Astrocyte of the spinal cord (primary cell): Measurements from ENCODE around the gene FOXO1.
A peak's percentile ranks its signal among the peaks of the same experiment; 100 is the strongest.

ENCODE experiments used
- DNase-seq: peaks from one replicate; pipeline ENCODE4 v3.0.0; 2011; ENCODE audit warnings: low read depth, low spot score
- H3K4me3 ChIP-seq: 2 replicates; pipeline ENCODE4 v1.5.1; 2011; ENCODE audit warnings: low read depth, mild to moderate bottlenecking, low read length, moderate library complexity
- in situ Hi-C: cut with HindIII; loops from 2 replicates; pipeline ENCODE4 v1.10.0; 2017; ENCODE audit warnings: low sequenced_read_pairs
- TF ChIP-seq, protein P1 (sequence below): IDR thresholded peaks from 2 replicates; pipeline ENCODE4 v1.5.1; 2012; ENCODE audit warnings: low read depth, mild to moderate bottlenecking, low read length, inconsistent platforms

The FOXO1 gene

DNA sequence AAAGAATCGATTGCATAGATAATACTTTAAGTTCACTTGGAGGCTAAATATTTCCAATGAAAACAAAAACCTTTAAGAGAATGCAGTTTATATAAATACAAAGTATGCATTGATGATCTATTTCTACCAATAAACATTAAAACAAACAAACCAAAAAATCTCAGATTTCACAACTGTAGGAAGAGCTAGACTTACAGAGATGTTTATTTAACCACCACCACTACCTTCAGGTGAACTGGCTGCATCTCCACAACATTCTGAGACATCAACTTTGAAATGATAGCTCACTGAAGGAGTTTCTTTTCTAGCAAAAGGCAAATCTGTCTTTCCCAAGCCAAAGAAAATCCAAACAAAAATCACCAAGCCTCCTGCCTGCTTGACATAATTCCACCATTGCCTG, 44.2 kb downstream of the FOXO1 start:
- no peak overlapping the region for H3K4me3 ChIP-seq
- DNase-seq = no peak
- in situ Hi-C loops = no loop called here
- TF ChIP-seq, protein P1, sequence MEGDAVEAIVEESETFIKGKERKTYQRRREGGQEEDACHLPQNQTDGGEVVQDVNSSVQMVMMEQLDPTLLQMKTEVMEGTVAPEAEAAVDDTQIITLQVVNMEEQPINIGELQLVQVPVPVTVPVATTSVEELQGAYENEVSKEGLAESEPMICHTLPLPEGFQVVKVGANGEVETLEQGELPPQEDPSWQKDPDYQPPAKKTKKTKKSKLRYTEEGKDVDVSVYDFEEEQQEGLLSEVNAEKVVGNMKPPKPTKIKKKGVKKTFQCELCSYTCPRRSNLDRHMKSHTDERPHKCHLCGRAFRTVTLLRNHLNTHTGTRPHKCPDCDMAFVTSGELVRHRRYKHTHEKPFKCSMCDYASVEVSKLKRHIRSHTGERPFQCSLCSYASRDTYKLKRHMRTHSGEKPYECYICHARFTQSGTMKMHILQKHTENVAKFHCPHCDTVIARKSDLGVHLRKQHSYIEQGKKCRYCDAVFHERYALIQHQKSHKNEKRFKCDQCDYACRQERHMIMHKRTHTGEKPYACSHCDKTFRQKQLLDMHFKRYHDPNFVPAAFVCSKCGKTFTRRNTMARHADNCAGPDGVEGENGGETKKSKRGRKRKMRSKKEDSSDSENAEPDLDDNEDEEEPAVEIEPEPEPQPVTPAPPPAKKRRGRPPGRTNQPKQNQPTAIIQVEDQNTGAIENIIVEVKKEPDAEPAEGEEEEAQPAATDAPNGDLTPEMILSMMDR = no peak

DNA sequence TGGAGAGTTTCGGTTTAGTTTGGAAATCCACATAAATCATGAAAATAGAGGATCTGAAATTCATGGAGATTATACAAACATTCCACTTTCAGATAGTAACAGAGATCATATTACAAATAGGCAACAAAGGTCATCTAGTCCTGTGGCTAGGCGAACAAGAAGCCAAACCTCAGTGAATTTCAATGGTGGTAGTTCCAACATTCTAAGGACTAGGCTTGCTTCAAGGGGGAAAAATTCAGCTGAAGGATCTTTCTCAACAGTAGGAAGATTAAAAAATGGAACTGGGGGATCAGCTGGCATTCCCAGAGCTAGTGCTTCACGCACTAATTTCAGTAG, 47.0 kb downstream of the FOXO1 start:
- TF ChIP-seq, protein P1 = no peak
- DNase-seq = peak; percentile 15
- no peak overlapping the region for H3K4me3 ChIP-seq
- in situ Hi-C loops = no loop called here

DNA sequence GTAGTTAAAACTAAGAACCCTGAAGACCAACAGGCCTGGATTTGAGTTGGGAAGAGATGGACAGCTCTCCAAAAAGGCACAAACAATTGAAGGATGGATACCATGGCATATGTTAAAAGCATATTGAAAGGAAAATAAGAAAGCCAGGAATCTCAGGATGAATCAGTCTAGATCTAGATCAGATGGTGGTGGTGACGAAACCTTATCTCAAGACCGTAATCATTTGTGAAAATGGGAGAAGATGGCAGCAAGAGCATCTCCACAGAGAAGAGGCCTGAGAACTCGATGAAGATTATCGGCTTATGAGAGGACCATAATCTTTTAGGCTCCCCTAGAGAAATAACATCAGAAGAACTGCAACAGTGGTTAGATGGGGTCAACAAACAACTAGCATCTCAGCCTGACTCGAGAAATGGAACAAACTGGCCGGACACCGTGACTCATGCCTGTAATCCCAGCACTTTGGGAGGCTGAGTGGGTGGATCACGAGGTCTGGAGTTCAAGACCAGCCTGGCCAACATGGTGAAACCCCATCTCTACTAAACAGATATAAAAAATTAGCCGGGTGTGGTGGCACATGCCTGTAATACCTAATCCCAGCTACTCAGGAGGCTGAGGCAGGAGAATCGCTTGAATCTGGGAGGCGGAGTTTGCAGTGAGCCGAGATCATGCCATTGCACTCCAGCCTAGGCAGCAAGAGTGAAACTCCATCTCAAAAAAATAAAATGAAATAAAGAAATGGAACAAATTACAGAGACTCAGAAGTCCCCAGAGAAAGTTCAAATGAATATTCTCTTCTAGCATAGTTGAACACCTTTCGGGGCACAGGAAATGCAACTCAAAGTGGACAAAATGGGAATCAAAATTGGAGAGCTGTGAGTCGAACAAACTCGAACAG, 47.6 kb downstream of the FOXO1 start:
- in situ Hi-C loops = no loop called here
- TF ChIP-seq, protein P1 = no peak
- no peak for DNase-seq
- no peak overlapping the region for H3K4me3 ChIP-seq

DNA sequence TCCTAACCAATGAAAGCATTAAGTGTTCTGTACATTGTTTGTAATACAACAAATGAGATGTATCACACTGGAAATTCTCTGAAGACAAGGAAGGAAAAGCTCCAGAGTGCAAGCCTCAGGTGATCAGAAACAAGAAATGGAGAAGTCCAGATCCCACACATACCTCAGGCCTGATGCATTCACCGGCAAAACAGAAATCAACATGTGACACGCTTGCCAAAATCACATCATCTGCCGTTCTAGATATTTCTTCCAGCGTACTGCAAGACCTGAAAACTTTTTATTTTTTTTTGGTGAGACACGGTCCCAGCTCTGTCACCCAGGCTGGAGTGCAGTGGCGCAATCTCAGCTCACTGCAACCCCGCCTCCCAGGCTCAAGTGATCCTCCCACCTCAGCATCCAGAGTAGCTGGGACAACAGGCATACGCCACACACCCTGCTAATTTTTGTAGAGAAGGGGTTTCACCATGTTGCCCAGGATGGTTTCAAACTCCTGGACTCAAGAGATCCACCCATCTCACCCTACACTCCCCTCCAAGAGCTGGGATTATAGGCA, 48.6 kb downstream of the FOXO1 start:
- in situ Hi-C loops = no loop called here
- no peak overlapping the region for H3K4me3 ChIP-seq
- TF ChIP-seq, protein P1 = no peak
- no peak for DNase-seq

DNA sequence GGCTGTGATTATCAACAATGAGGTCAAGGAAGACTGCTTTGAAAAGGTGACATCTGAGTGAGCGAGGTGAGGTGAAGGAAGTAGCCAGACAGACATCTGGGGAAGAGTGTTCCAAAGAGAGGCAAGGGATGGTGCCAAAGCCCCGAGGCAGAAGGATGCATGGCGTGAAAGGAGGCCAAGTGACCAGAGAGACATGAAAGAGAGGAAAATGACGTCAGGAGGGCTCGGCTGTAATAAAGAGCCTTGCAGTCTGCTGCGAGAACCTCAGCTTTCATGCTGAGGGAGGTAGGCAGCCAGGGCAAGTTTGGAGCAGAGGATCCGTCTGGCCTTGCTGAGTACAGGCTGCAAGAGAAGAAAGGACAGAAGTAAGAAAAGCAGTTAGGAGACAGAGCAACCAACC, 50.8 kb downstream of the FOXO1 start:
- in situ Hi-C loops = no loop called here
- no peak for DNase-seq
- TF ChIP-seq, protein P1 = no peak
- H3K4me3 ChIP-seq = no peak overlapping the region

DNA sequence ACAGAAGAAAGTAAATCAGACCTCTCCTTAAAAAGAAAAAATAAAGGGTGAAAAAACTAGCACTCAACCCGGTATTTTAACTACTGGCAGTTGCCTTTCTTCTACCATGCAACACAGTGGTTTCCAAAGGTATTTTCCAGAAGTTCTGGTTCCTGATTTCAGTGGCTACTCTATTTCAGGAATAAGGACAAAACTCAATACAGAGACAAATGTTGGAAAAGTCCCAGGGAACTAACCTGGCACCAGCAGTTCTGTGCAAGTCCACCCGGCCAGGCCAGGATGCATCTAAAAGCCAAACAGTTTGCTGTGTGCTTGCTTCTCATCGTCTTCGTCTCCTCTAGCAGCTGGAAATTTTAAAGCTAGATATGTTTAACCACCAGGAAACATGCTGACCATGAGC, 52.5 kb downstream of the FOXO1 start:
- no peak overlapping the region for H3K4me3 ChIP-seq
- DNase-seq = no peak
- TF ChIP-seq, protein P1 = no peak
- in situ Hi-C loops = no loop called here
